Neuronal stem cell (in vitro differentiated cells): ENCODE measurements around the gene IRF6.

Experiments
- DNase-seq: peaks from one replicate; pipeline ENCODE4 v3.0.0-alpha.2; 2013; ENCODE audit warnings: low spot score
- H2AFZ ChIP-seq: one replicate; pipeline ENCODE4 v1.6.1; 2013; ENCODE audit warnings: mild to moderate bottlenecking, low read length, inconsistent platforms
- H2AK5ac ChIP-seq: 2 replicates; pipeline ENCODE4 v1.6.1; 2013; ENCODE audit warnings: low read depth, mild to moderate bottlenecking, inconsistent platforms, low read length, moderate library complexity, mixed read lengths
- H2BK120ac ChIP-seq: 2 replicates; pipeline ENCODE4 v1.6.1; 2013; ENCODE audit warnings: low read depth, mild to moderate bottlenecking, inconsistent platforms, low read length, moderate library complexity, mixed read lengths
- H2BK12ac ChIP-seq: one replicate; pipeline ENCODE4 v1.6.1; 2013; ENCODE audit warnings: low read length, inconsistent platforms
- H2BK15ac ChIP-seq: 2 replicates; pipeline ENCODE4 v1.6.1; 2013; ENCODE audit warnings: mild to moderate bottlenecking, low read length, inconsistent platforms, mixed read lengths
- H2BK5ac ChIP-seq: one replicate; pipeline ENCODE4 v1.6.1; 2013; ENCODE audit warnings: inconsistent platforms, mild to moderate bottlenecking, low read length, moderate library complexity
- H3K14ac ChIP-seq: one replicate; pipeline ENCODE4 v1.6.1; 2013; ENCODE audit warnings: low read length, inconsistent platforms
- H3K18ac ChIP-seq: 2 replicates; pipeline ENCODE4 v1.6.1; 2013; ENCODE audit warnings: low read length, inconsistent platforms
- H3K23ac ChIP-seq: 2 replicates; pipeline ENCODE4 v1.6.1; 2013; ENCODE audit warnings: low read depth, mild to moderate bottlenecking, mixed read lengths, low read length, inconsistent platforms; ENCODE audit not compliant: poor library complexity
- H3K27ac ChIP-seq: replicated peaks from 3 replicates; pipeline ENCODE4 v1.5.1; 2013; ENCODE audit warnings: low read length, inconsistent platforms
- H3K27me3 ChIP-seq, 3 experiments: 2 replicates each; pipeline ENCODE4 v1.6.1; 2013; ENCODE audit warnings: low read length in 3 of 3, mild to moderate bottlenecking in 2 of 3, inconsistent platforms in 1 of 3, low read depth in 1 of 3, mixed read lengths in 1 of 3, moderate library complexity in 1 of 3; ENCODE audit not compliant: control insufficient read depth in 3 of 3, insufficient read depth in 3 of 3
- H3K36me3 ChIP-seq, 2 donors: replicated peaks in 1 of 2; 2 replicates each; pipeline ENCODE4 v1.6.1; 2013; ENCODE audit warnings: low read length in 2 of 2; ENCODE audit not compliant: control insufficient read depth in 2 of 2, insufficient read depth in 2 of 2
- H3K4ac ChIP-seq: 2 replicates; pipeline ENCODE4 v1.6.1; 2013; ENCODE audit warnings: inconsistent platforms, mild to moderate bottlenecking, low read length, moderate library complexity
- H3K4me1 ChIP-seq, 2 donors: 1 replicate in 1 of 2; 2 replicates in 1 of 2; pipeline ENCODE4 v1.6.1; 2013; ENCODE audit warnings: low read length in 2 of 2, low read depth in 1 of 2; ENCODE audit not compliant: control insufficient read depth in 2 of 2, insufficient read depth in 1 of 2
- H3K4me2 ChIP-seq: one replicate; pipeline ENCODE4 v1.6.1; 2013; ENCODE audit warnings: mild to moderate bottlenecking, low read length, inconsistent platforms; ENCODE audit not compliant: insufficient read depth, poor library complexity, severe bottlenecking
- H3K4me3 ChIP-seq, 2 donors: 2 replicates each; pipeline ENCODE4 v1.5.1; 2013; ENCODE audit warnings: low read length in 2 of 2, mild to moderate bottlenecking in 2 of 2, inconsistent platforms in 1 of 2, moderate library complexity in 1 of 2
- H3K79me1 ChIP-seq: one replicate; pipeline ENCODE4 v1.6.1; 2013; ENCODE audit warnings: low read depth, mild to moderate bottlenecking, inconsistent platforms, low read length, moderate library complexity
- H3K9ac ChIP-seq: one replicate; pipeline ENCODE4 v1.6.1; 2013; ENCODE audit warnings: mild to moderate bottlenecking, low read depth, low read length, inconsistent platforms; ENCODE audit not compliant: poor library complexity
- H3K9me3 ChIP-seq, 2 donors: replicated peaks in 1 of 2; 2 replicates each; pipeline versions ENCODE3 to v1.6.1; 2013; ENCODE audit warnings: low read length in 2 of 2, mild to moderate bottlenecking in 2 of 2, inconsistent platforms in 1 of 2, low read depth in 1 of 2, mixed read lengths in 1 of 2, moderate library complexity in 1 of 2; ENCODE audit not compliant: control insufficient read depth in 2 of 2, insufficient read depth in 1 of 2
- H4K8ac ChIP-seq: one replicate; pipeline ENCODE4 v1.6.1; 2013; ENCODE audit warnings: low read depth, mild to moderate bottlenecking, inconsistent platforms, low read length, moderate library complexity
- H4K91ac ChIP-seq: one replicate; pipeline ENCODE4 v1.6.1; 2013; ENCODE audit warnings: low read length, low read depth, mild to moderate bottlenecking, inconsistent platforms; ENCODE audit not compliant: poor library complexity
- WGBS, 2 donors: extraction: QIAGEN DNeasy Blood & Tissue Kit; methylation state at CpG; one replicate each; pipeline ENCODE4 v1.1.7; 2013; ENCODE audit warnings: missing lambda C conversion rate in 2 of 2, mixed read lengths in 1 of 2; ENCODE audit not compliant: insufficient read length in 2 of 2, insufficient replicate concordance in 1 of 2; ENCODE audit errors: extremely low coverage in 2 of 2; 5-methylcytosine and 5-hydroxymethylcytosine counted together

IRF6 gene

DNA sequence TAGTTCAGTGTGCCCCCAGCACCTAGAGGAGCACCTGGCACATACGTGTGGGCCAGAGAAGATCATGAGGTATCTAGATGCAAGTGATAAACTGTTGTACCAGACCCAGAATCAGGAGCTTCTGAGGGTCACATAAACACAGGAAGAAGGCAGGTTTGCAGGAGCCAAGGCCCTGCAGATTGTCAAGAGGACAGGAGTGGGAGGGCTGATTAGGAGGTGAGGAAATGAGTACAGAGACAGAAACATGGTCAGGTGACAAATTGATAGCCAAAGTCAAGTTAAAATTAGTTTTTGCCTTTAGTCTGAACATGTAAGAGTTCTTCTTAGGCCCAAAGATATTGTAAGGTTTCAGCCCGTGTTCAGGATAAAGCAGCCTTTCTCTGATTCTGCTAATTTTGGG, 64.1 kb downstream of the IRF6 start:
- Histone ChIP-seq H2AK5ac (no peak overlapping the region), H3K23ac (no peak overlapping the region), H3K18ac (no peak overlapping the region), H3K4me1 (no peaks in the 10 kb centered on the region), H3K36me3 (no peaks in the 10 kb centered on the region), H3K9me3 (no peaks in the 10 kb centered on the region), H2BK120ac (no peak overlapping the region), H4K8ac (no peak overlapping the region), H2BK12ac (no peak overlapping the region), H3K27me3 (peaks cover 0 to 19% (median 0%) of the 10 kb centered on the region in 3 experiments), H3K14ac (no peak overlapping the region), H2BK5ac (no peak overlapping the region), H2BK15ac (no peak overlapping the region), H4K91ac (no peak overlapping the region), H2AFZ (no peak overlapping the region), H3K9ac (no peak overlapping the region), H3K4me3 (no peak overlapping the region), H3K79me1 (no peaks in the 10 kb centered on the region), H3K4me2 (no peak overlapping the region), H3K4ac (no peak overlapping the region), H3K27ac (no peak overlapping the region)
- no CpG with 5 or more reads among the region's 2 CpGs for WGBS, 2 donors
- DNase-seq: no peak

DNA sequence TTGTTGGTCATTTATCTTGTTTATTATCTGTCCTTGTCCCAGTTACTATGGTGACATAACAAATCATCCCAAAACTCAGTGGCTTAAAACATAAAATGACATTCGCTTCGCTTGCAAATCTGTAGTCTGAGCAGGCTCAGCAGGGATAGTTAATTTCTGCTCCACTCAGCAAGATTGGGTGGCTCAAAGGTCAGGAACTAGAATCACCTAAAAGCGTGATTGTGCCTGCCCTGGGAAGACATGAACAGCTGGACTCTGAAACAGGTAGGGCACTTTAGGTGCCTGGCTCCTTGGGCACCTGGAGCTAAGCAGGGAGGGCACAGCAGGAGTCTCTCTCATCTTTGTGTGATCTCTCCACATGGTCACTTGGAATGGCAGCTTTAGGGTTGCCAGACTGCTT, 64.7 kb downstream of the IRF6 start:
- Histone ChIP-seq H4K8ac (no peak overlapping the region), H3K4me1 (no peaks in the 10 kb centered on the region), H2BK12ac (no peak overlapping the region), H2AK5ac (no peak overlapping the region), H4K91ac (no peak overlapping the region), H3K36me3 (no peaks in the 10 kb centered on the region), H3K4me2 (no peak overlapping the region), H3K14ac (no peak overlapping the region), H3K4me3 (no peak overlapping the region), H3K9ac (no peak overlapping the region), H3K79me1 (no peaks in the 10 kb centered on the region), H3K18ac (no peak overlapping the region), H2BK120ac (no peak overlapping the region), H3K27me3 (peaks cover 0 to 18% (median 0%) of the 10 kb centered on the region in 3 experiments), H2BK5ac (no peak overlapping the region), H3K4ac (no peak overlapping the region), H3K9me3 (no peaks in the 10 kb centered on the region), H3K27ac (no peak overlapping the region), H3K23ac (no peak overlapping the region), H2AFZ (no peak overlapping the region), H2BK15ac (no peak overlapping the region)
- DNase-seq: no peak
- no CpG with 5 or more reads among the region's 3 CpGs for WGBS, 2 donors

GRCh38 chr1:209738270-209738669, 67.7 kb downstream of the IRF6 start:
- no peak overlapping the region for H2AK5ac ChIP-seq
- H3K9me3 ChIP-seq: no peaks in the 10 kb centered on the region
- no peak overlapping the region for H3K4me3 ChIP-seq
- H3K79me1 ChIP-seq: no peaks in the 10 kb centered on the region
- H2BK15ac ChIP-seq: no peak overlapping the region
- no peak overlapping the region for H4K8ac ChIP-seq
- no peak overlapping the region for H3K4me2 ChIP-seq
- no peak overlapping the region for H3K14ac ChIP-seq
- no peak overlapping the region for H3K23ac ChIP-seq
- no peak overlapping the region for H3K9ac ChIP-seq
- no peaks in the 10 kb centered on the region for H3K36me3 ChIP-seq
- H4K91ac ChIP-seq: no peak overlapping the region
- H2BK12ac ChIP-seq: no peak overlapping the region
- no peak overlapping the region for H2AFZ ChIP-seq
- H3K4ac ChIP-seq: no peak overlapping the region
- WGBS, 2 donors: no CpG with 5 or more reads among the region's 1 CpG
- H3K4me1 ChIP-seq: no peaks in the 10 kb centered on the region
- H2BK5ac ChIP-seq: no peak overlapping the region
- H3K18ac ChIP-seq: no peak overlapping the region
- no peak overlapping the region for H3K27ac ChIP-seq
- no peak for DNase-seq
- H3K27me3 ChIP-seq: peaks cover 0 to 9% (median 0%) of the 10 kb centered on the region in 3 experiments
- no peak overlapping the region for H2BK120ac ChIP-seq

DNA sequence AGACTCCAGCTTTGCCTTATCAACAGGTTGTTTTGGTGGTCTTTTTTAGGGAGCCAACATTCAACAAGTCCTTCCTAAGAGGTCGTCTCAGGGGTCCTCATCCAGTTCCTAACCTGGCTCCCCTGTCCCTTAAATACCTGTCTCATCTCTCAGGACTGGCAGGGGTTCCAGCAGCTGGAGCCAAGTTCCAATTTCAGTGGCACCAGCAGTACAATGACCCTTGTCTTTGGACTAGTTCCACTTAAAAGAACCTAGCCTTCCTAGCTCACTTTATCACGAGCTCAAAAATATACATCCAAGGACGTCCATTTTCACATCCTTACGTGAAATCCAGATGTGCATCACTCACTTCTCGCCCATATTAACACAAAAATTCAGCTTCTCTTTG, 68.8 kb downstream of the IRF6 start:
- H4K91ac ChIP-seq: no peak overlapping the region
- no peak for DNase-seq
- H3K36me3 ChIP-seq: no peaks in the 10 kb centered on the region
- no peak overlapping the region for H3K23ac ChIP-seq
- no peak overlapping the region for H2AFZ ChIP-seq
- H3K27ac ChIP-seq: no peak overlapping the region
- no peaks in the 10 kb centered on the region for H3K79me1 ChIP-seq
- no peaks in the 10 kb centered on the region for H3K4me1 ChIP-seq
- H2BK12ac ChIP-seq: no peak overlapping the region
- H2BK120ac ChIP-seq: no peak overlapping the region
- no peak overlapping the region for H2BK15ac ChIP-seq
- no peak overlapping the region for H3K18ac ChIP-seq
- no peak overlapping the region for H3K4me2 ChIP-seq
- no peak overlapping the region for H3K4ac ChIP-seq
- H3K27me3 ChIP-seq: peaks cover 0 to 6% (median 0%) of the 10 kb centered on the region in 3 experiments
- no peak overlapping the region for H3K14ac ChIP-seq
- no peak overlapping the region for H4K8ac ChIP-seq
- no peak overlapping the region for H2BK5ac ChIP-seq
- no CpG with 5 or more reads among the region's 5 CpGs for WGBS, 2 donors
- H3K9me3 ChIP-seq: no peaks in the 10 kb centered on the region
- no peak overlapping the region for H3K4me3 ChIP-seq
- H2AK5ac ChIP-seq: no peak overlapping the region
- H3K9ac ChIP-seq: no peak overlapping the region
